Mesenchymal stem cell (in vitro differentiated cells and primary cell): ENCODE results near the gene CAMK1D.

Source experiments
- DNase-seq: peaks from one replicate; pipeline ENCODE4 v3.0.0-alpha.2; 2013
- H2AFZ ChIP-seq: one replicate; pipeline ENCODE4 v1.6.1; 2013; ENCODE audit warnings: low read depth, mild to moderate bottlenecking, control low read depth, inconsistent platforms, low read length, moderate library complexity
- H2AK5ac ChIP-seq: 2 replicates; pipeline ENCODE4 v1.6.1; 2013; ENCODE audit warnings: low read length, moderate library complexity, mild to moderate bottlenecking, inconsistent platforms; ENCODE audit not compliant: severe bottlenecking
- H2BK120ac ChIP-seq: one replicate; pipeline ENCODE4 v1.6.1; 2013; ENCODE audit warnings: low read depth, mild to moderate bottlenecking, inconsistent platforms, low read length, moderate library complexity
- H2BK12ac ChIP-seq, 2 experiments: one replicate each; pipeline ENCODE4 v1.6.1; 2013; ENCODE audit warnings: inconsistent platforms in 2 of 2, low read length in 2 of 2, mild to moderate bottlenecking in 2 of 2, moderate library complexity in 2 of 2, control low read depth in 1 of 2
- H2BK15ac ChIP-seq: one replicate; pipeline ENCODE4 v1.6.1; 2013; ENCODE audit warnings: mild to moderate bottlenecking, low read depth, inconsistent platforms; ENCODE audit not compliant: poor library complexity, severe bottlenecking
- H2BK5ac ChIP-seq: 2 replicates; pipeline ENCODE4 v1.6.1; 2013; ENCODE audit warnings: low read depth, mild to moderate bottlenecking, low read length, control low read depth, inconsistent platforms; ENCODE audit not compliant: poor library complexity, severe bottlenecking
- H3K14ac ChIP-seq, 2 experiments: one replicate each; pipeline ENCODE4 v1.6.1; 2013; ENCODE audit warnings: inconsistent platforms in 2 of 2, low read length in 2 of 2, control low read depth in 1 of 2, mild to moderate bottlenecking in 1 of 2, moderate library complexity in 1 of 2
- H3K18ac ChIP-seq, 2 experiments: one replicate each; pipeline ENCODE4 v1.6.1; 2013; ENCODE audit warnings: inconsistent platforms in 2 of 2, low read length in 2 of 2, control low read depth in 1 of 2, low read depth in 1 of 2, mild to moderate bottlenecking in 1 of 2
- H3K23ac ChIP-seq, 2 experiments: one replicate each; pipeline ENCODE4 v1.6.1; 2013; ENCODE audit warnings: inconsistent platforms in 2 of 2, low read length in 2 of 2, mild to moderate bottlenecking in 2 of 2, moderate library complexity in 2 of 2, control low read depth in 1 of 2
- H3K27ac ChIP-seq: 2 replicates; pipeline ENCODE4 v1.5.1; 2013; ENCODE audit warnings: mild to moderate bottlenecking, moderate library complexity, low read length, control low read depth, inconsistent platforms; ENCODE audit not compliant: poor library complexity, severe bottlenecking
- H3K27me3 ChIP-seq, 2 experiments: 2 replicates each; pipeline versions ENCODE4 v1.6.1 to v1.7.0; 2013; ENCODE audit warnings: low read length in 2 of 2, mild to moderate bottlenecking in 2 of 2, moderate library complexity in 2 of 2, control low read depth in 1 of 2, inconsistent platforms in 1 of 2; ENCODE audit not compliant: control insufficient read depth in 1 of 2, insufficient read depth in 1 of 2
- H3K36me3 ChIP-seq, 2 experiments: 2 replicates each; pipeline versions ENCODE4 v1.6.1 to v1.7.0; 2013; ENCODE audit warnings: low read length in 2 of 2, control low read depth in 1 of 2, inconsistent platforms in 1 of 2, low read depth in 1 of 2, mild to moderate bottlenecking in 1 of 2; ENCODE audit not compliant: insufficient read depth in 2 of 2, control insufficient read depth in 1 of 2
- H3K4ac ChIP-seq, 2 experiments: one replicate each; pipeline ENCODE4 v1.6.1; 2013; ENCODE audit warnings: inconsistent platforms in 2 of 2, low read length in 2 of 2, mild to moderate bottlenecking in 2 of 2, moderate library complexity in 2 of 2, control low read depth in 1 of 2, low read depth in 1 of 2
- H3K4me1 ChIP-seq: 2 replicates; pipeline ENCODE4 v1.6.1; 2013; ENCODE audit warnings: low read depth, low read length, control low read depth; ENCODE audit not compliant: control insufficient read depth, insufficient read depth
- H3K4me2 ChIP-seq: 2 replicates; pipeline ENCODE4 v1.6.1; 2013; ENCODE audit warnings: low read length, mild to moderate bottlenecking, inconsistent platforms; ENCODE audit not compliant: poor library complexity, severe bottlenecking
- H3K4me3 ChIP-seq, 2 experiments: 2 replicates each; pipeline versions ENCODE4 v1.5.1 to v1.7.0; 2013; ENCODE audit warnings: low read length in 2 of 2, mild to moderate bottlenecking in 2 of 2, control low read depth in 1 of 2, low read depth in 1 of 2; ENCODE audit not compliant: insufficient read depth in 1 of 2
- H3K79me1 ChIP-seq: replicated peaks from 2 replicates; pipeline ENCODE4 v1.6.1; 2013; ENCODE audit warnings: mild to moderate bottlenecking, control low read depth, low read length, inconsistent platforms; ENCODE audit not compliant: poor library complexity, severe bottlenecking
- H3K9ac ChIP-seq: 2 replicates; pipeline ENCODE4 v1.7.0; 2013; ENCODE audit warnings: mild to moderate bottlenecking, low read length, moderate library complexity
- H3K9me3 ChIP-seq: 2 replicates; pipeline ENCODE4 v1.7.0; 2013; ENCODE audit warnings: mild to moderate bottlenecking, low read length; ENCODE audit not compliant: control insufficient read depth
- H4K8ac ChIP-seq: one replicate; pipeline ENCODE4 v1.6.1; 2013; ENCODE audit warnings: inconsistent platforms, mild to moderate bottlenecking, low read length, moderate library complexity
- H4K91ac ChIP-seq: one replicate; pipeline ENCODE4 v1.6.1; 2013; ENCODE audit warnings: mild to moderate bottlenecking, low read length, inconsistent platforms
- WGBS: methylation state at CpG from one replicate; pipeline ENCODE4 v1.1.7; 2013; ENCODE audit warnings: mixed read lengths; 5-methylcytosine and 5-hydroxymethylcytosine counted together

CAMK1D gene

DNA sequence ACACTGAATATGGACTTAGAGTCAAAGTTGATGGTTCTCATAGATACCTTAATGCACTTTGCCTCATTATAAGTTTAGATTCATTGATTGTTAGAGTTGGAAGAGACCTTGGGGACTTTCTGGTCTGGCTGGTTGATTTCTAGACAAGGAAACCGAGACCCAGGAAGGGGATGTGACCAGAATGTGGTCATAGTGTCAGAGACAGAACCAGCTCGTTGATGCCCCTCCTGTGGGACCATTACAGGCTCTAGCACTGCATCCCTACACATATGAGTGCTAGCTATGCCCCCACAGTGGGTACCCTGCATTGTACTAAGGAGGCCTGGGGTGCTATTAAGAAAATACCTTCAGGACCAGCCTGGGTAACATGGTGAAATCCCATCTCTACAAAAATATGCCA is 306.6 kb downstream of the CAMK1D start:
- no peak overlapping the region for H3K4me2 ChIP-seq
- no peak overlapping the region for H3K9ac ChIP-seq
- no peak overlapping the region for H3K27ac ChIP-seq
- 60% methylated on average over 2 of the region's 2 CpGs for WGBS
- H3K79me1 ChIP-seq = peaks cover 35% of the 10 kb centered on the region
- no peak overlapping the region for H3K18ac ChIP-seq
- no peak overlapping the region for H3K23ac ChIP-seq
- H2BK5ac ChIP-seq = no peak overlapping the region
- no peak overlapping the region for H2BK12ac ChIP-seq
- H3K9me3 ChIP-seq = peaks cover 7% of the 10 kb centered on the region
- peak overlapping the region; percentile 62 for H2AFZ ChIP-seq
- no peak overlapping the region for H4K91ac ChIP-seq
- no peak overlapping the region for H3K14ac ChIP-seq
- H2AK5ac ChIP-seq = no peak overlapping the region
- H2BK15ac ChIP-seq = no peak overlapping the region
- no peaks in the 10 kb centered on the region for H3K4me1 ChIP-seq
- no peak for DNase-seq
- no peak overlapping the region for H4K8ac ChIP-seq
- no peaks in the 10 kb centered on the region for H3K27me3 ChIP-seq
- H3K4me3 ChIP-seq = no peak overlapping the region
- H3K36me3 ChIP-seq = peaks cover 0 to 3% of the 10 kb centered on the region in 2 experiments
- H2BK120ac ChIP-seq = no peak overlapping the region
- H3K4ac ChIP-seq = no peak overlapping the region

DNA sequence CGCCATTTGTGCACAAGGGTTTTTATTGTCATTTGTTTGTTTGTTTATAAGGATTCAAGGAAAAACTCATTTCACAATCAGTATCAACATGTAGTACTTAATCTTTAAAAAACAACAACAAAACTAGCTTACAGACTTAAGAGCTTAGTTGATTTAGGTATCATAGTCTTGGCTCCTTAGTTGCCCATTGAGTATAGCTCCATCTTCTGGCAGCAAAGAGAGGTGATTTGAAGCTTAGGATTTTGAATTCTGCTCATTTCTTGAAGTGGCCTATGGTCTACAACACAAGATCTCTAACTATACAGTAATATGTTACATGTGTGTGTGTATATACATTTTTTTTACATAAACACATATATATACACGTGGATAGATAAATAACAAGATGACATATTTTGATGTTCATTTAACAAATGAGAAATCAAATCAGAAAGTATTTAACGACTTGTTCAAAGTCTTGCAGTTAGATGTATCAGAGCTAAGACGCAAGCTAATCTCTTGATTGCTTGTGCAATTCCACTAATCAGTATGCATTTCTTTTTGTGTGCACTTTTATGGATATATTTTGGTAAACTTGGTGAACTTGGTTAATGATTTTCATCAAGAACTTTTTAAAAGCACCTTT is 307.3 kb downstream of the CAMK1D start:
- no peak overlapping the region for H3K4me3 ChIP-seq
- no peak overlapping the region for H3K4me2 ChIP-seq
- no peaks in the 10 kb centered on the region for H3K4me1 ChIP-seq
- peak; percentile 66 for DNase-seq
- no peak overlapping the region for H3K23ac ChIP-seq
- peaks cover 7% of the 10 kb centered on the region for H3K9me3 ChIP-seq
- no peak overlapping the region for H3K4ac ChIP-seq
- no peak overlapping the region for H2BK120ac ChIP-seq
- no peak overlapping the region for H4K91ac ChIP-seq
- peaks cover 0 to 3% of the 10 kb centered on the region in 2 experiments for H3K36me3 ChIP-seq
- no peak overlapping the region for H2BK12ac ChIP-seq
- H2AFZ ChIP-seq = no peak overlapping the region
- 100% methylated on average over 2 of the region's 4 CpGs for WGBS
- no peak overlapping the region for H4K8ac ChIP-seq
- no peak overlapping the region for H2BK5ac ChIP-seq
- no peaks in the 10 kb centered on the region for H3K27me3 ChIP-seq
- H3K79me1 ChIP-seq = peaks cover 33% of the 10 kb centered on the region
- H3K18ac ChIP-seq = no peak overlapping the region
- no peak overlapping the region for H2BK15ac ChIP-seq
- H2AK5ac ChIP-seq = no peak overlapping the region
- no peak overlapping the region for H3K27ac ChIP-seq
- no peak overlapping the region for H3K9ac ChIP-seq
- no peak overlapping the region for H3K14ac ChIP-seq

DNA sequence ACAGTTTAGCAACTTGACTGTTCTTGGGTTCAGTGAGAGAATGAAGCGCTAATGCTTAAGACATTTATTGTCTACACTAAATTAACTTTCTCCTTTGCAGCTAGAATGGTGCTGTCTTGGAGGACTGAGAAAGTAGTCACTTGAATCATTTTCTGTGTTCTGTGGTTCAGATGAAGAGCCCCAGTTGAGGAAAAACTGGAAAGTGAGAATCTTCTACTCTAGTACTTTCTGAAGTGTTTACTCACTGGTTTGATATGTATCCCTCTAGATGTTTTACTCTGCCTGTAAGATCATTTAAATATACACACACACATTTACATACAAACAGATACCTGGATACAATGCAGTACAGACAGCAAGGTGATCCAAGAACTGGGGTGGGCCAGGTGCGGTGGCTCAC is 308.1 kb downstream of the CAMK1D start:
- H2AK5ac ChIP-seq = no peak overlapping the region
- no peak overlapping the region for H2BK5ac ChIP-seq
- no peak overlapping the region for H3K18ac ChIP-seq
- no peak overlapping the region for H4K91ac ChIP-seq
- H3K4me2 ChIP-seq = no peak overlapping the region
- H2BK12ac ChIP-seq = no peak overlapping the region
- no peak overlapping the region for H4K8ac ChIP-seq
- peaks cover 33% of the 10 kb centered on the region for H3K79me1 ChIP-seq
- H3K9ac ChIP-seq = no peak overlapping the region
- H3K4me1 ChIP-seq = no peaks in the 10 kb centered on the region
- DNase-seq = no peak
- WGBS = 100% methylated on average over 1 of the region's 2 CpGs
- H3K36me3 ChIP-seq = peaks cover 0 to 3% of the 10 kb centered on the region in 2 experiments
- no peak overlapping the region for H2BK120ac ChIP-seq
- no peak overlapping the region for H3K4me3 ChIP-seq
- no peak overlapping the region for H3K4ac ChIP-seq
- H3K14ac ChIP-seq = no peak overlapping the region
- no peak overlapping the region for H2BK15ac ChIP-seq
- H3K23ac ChIP-seq = no peak overlapping the region
- H3K27me3 ChIP-seq = no peaks in the 10 kb centered on the region
- H3K9me3 ChIP-seq = peaks cover 7% of the 10 kb centered on the region
- H2AFZ ChIP-seq = no peak overlapping the region
- no peak overlapping the region for H3K27ac ChIP-seq

DNA sequence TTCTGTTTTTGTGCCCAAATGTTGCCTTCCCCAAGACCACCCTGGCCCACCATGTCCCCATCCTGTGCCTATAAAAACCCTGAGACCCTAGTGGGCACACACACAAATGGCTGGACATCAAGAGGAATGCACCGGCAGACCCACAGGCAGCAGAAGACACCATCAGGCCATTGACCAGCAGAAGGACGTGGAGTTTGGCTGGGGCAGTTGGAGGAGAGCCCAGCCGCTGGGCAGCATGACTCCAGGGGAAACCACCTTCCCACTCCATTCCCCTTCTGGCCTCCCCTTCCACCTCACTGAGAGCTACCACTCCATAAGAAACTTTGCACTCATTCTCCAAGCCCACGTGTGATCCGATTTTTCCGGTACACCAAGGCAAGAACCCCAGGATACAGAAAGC is 309.2 kb downstream of the CAMK1D start:
- Histone ChIP-seq H3K4me1 (no peaks in the 10 kb centered on the region), H3K14ac (no peak overlapping the region), H2BK12ac (no peak overlapping the region), H3K4me3 (no peak overlapping the region), H2AK5ac (no peak overlapping the region), H2BK5ac (no peak overlapping the region), H3K27me3 (no peaks in the 10 kb centered on the region), H3K79me1 (peaks cover 31% of the 10 kb centered on the region), H2AFZ (no peak overlapping the region), H3K18ac (no peak overlapping the region), H3K4me2 (no peak overlapping the region), H3K23ac (no peak overlapping the region), H4K8ac (peak overlapping the region; percentile 71), H3K36me3 (peaks cover 0 to 3% of the 10 kb centered on the region in 2 experiments), H3K9ac (no peak overlapping the region), H4K91ac (no peak overlapping the region), H2BK15ac (no peak overlapping the region), H3K27ac (no peak overlapping the region), H3K9me3 (peaks cover 7% of the 10 kb centered on the region), H2BK120ac (no peak overlapping the region), H3K4ac (no peak overlapping the region)
- no peak for DNase-seq
- 94% methylated on average over 6 of the region's 6 CpGs for WGBS
